A673 (cell line): ENCODE data around the gene STK10. TPM values are rescaled to one million over a fixed set of nuclear protein-coding genes. Genes with fewer than 3 reads are reported as not detected.
A peak's percentile ranks its signal among the peaks of the same experiment; 100 is the strongest.
"Not testable (repeated sequence)": the region's sequence is repeated elsewhere in the genome, so short reads cannot be mapped to it uniquely, and the experiment has no call there.

Source experiments
- BruUV-seq: library from RNA; stranded (reverse); fragments of 400-500 nt; replicated peaks from 2 replicates; lab custom pipeline; 2021; lab: Mats Ljungman, UMichigan
- CTCF ChIA-PET: fragments of 300-600 bp; sonication (Branson Sonifier 250); formaldehyde crosslinking; loops from one replicate; lab custom pipeline; 2022; ENCODE audit warnings: antibody characterized with exemption; lab: Charles Lee
- POLR2A ChIA-PET: fragments of 300-600 bp; sonication (Branson Sonifier 250); formaldehyde crosslinking; loops from one replicate; lab custom pipeline; 2022; ENCODE audit warnings: antibody characterized with exemption; ENCODE audit not compliant: low non-redundant PET; lab: Charles Lee
- DNase-seq: peaks from one replicate; pipeline ENCODE4 v3.0.0-alpha.2; 2015; ENCODE audit warnings: low spot score
- H3K27ac ChIP-seq: fragments of 200-600 bp; sonication (generic); 2 replicates; pipeline ENCODE4 v1.5.1; 2016; ENCODE audit warnings: mixed run types, low read depth, mild to moderate bottlenecking, mixed read lengths, antibody characterized with exemption, low read length; ENCODE audit not compliant: poor library complexity, severe bottlenecking
- H3K27me3 ChIP-seq: fragments of 200-600 bp; sonication (generic); replicated peaks from 2 replicates; pipeline ENCODE4 v1.6.1; 2017; ENCODE audit warnings: mixed run types, low read depth, mild to moderate bottlenecking, mixed read lengths, antibody characterized with exemption, low read length; ENCODE audit not compliant: insufficient read depth, poor library complexity
- H3K36me3 ChIP-seq: fragments of 200-600 bp; sonication (generic); 2 replicates; pipeline ENCODE4 v1.6.1; 2016; ENCODE audit warnings: mixed run types, mild to moderate bottlenecking, mixed read lengths, antibody characterized with exemption, low read length; ENCODE audit not compliant: insufficient read depth, poor library complexity, severe bottlenecking
- H3K4me1 ChIP-seq: fragments of 200-600 bp; sonication (generic); 2 replicates; pipeline ENCODE4 v1.6.1; 2017; ENCODE audit warnings: mixed run types, mild to moderate bottlenecking, mixed read lengths, antibody characterized with exemption, low read length; ENCODE audit not compliant: insufficient read depth, poor library complexity, severe bottlenecking
- H3K4me3 ChIP-seq: fragments of 200-600 bp; sonication (generic); 2 replicates; pipeline ENCODE4 v1.5.1; 2016; ENCODE audit warnings: low read depth, mixed run types, mild to moderate bottlenecking, mixed read lengths, low read length; ENCODE audit not compliant: poor library complexity, severe bottlenecking
- H3K9me3 ChIP-seq: fragments of 200-600 bp; sonication (generic); 2 replicates; pipeline ENCODE4 v1.6.1; 2016; ENCODE audit warnings: mixed run types, low read depth, mild to moderate bottlenecking, mixed read lengths, antibody characterized with exemption, low read length; ENCODE audit not compliant: poor library complexity, severe bottlenecking
- EZH2 ChIP-seq: fragments of 200-600 bp; sonication (generic); IDR thresholded peaks from 2 replicates; pipeline ENCODE4 v1.6.1; 2017; ENCODE audit warnings: borderline replicate concordance, low read depth, mild to moderate bottlenecking, mixed read lengths, antibody characterized with exemption, low read length; ENCODE audit not compliant: poor library complexity, severe bottlenecking
- intact Hi-C: fragments of 100-400 bp; cut with micrococcal nuclease; formaldehyde crosslinking; loops from one replicate; pipeline ENCODE4 v1.10.0; 2022; ENCODE audit not compliant: unreplicated experiment
- total RNA-seq: library from RNA; stranded (reverse); gene quantifications from 2 replicates; pipeline ENCODE4 v1.2.3, GENCODE V29; 2021
- TF ChIP-seq, protein P1 (sequence below): fragments of 300-800, 200-600 bp; sonication (generic); conservative IDR thresholded peaks from 2 replicates; pipeline ENCODE4 v1.5.1; 2017; ENCODE audit warnings: low read depth, mild to moderate bottlenecking, antibody characterized with exemption, low read length, moderate library complexity, mixed read lengths

Gene STK10
- total RNA-seq, 1 experiment from 2014 or later = 3.8 TPM

GRCh38 chr5:172028167-172028566 lies 159.9 kb downstream of the STK10 start:
- no peaks in the 10 kb centered on the region for H3K4me1 ChIP-seq
- intact Hi-C loops = no loop called here
- H3K27ac ChIP-seq = no peak overlapping the region
- no peak overlapping the region for H3K4me3 ChIP-seq
- POLR2A ChIA-PET = no interaction called here
- H3K36me3 ChIP-seq = no peaks in the 10 kb centered on the region
- CTCF ChIA-PET = no interaction called here
- no peaks in the 10 kb centered on the region for H3K27me3 ChIP-seq
- BruUV-seq = no TSS peak
- no peak for DNase-seq
- TF ChIP-seq, protein P1, sequence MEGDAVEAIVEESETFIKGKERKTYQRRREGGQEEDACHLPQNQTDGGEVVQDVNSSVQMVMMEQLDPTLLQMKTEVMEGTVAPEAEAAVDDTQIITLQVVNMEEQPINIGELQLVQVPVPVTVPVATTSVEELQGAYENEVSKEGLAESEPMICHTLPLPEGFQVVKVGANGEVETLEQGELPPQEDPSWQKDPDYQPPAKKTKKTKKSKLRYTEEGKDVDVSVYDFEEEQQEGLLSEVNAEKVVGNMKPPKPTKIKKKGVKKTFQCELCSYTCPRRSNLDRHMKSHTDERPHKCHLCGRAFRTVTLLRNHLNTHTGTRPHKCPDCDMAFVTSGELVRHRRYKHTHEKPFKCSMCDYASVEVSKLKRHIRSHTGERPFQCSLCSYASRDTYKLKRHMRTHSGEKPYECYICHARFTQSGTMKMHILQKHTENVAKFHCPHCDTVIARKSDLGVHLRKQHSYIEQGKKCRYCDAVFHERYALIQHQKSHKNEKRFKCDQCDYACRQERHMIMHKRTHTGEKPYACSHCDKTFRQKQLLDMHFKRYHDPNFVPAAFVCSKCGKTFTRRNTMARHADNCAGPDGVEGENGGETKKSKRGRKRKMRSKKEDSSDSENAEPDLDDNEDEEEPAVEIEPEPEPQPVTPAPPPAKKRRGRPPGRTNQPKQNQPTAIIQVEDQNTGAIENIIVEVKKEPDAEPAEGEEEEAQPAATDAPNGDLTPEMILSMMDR = no peak
- TF ChIP-seq EZH2 = no peak
- H3K9me3 ChIP-seq = no peaks in the 10 kb centered on the region

- POLR2A ChIA-PET, H3K4me3 ChIP-seq, CTCF ChIA-PET, H3K36me3 ChIP-seq, intact Hi-C loops, H3K27me3 ChIP-seq, H3K27ac ChIP-seq, BruUV-seq, H3K9me3 ChIP-seq, H3K4me1 ChIP-seq, DNase-seq: not testable (repeated sequence)
These were observed 167.8 kb downstream of the STK10 start for GRCh38 chr5:172020110-172020786.

- POLR2A ChIA-PET = no interaction called here
- no peaks in the 10 kb centered on the region for H3K36me3 ChIP-seq
- no TSS peak for BruUV-seq
- no peak for TF ChIP-seq EZH2
- H3K4me1 ChIP-seq = no peaks in the 10 kb centered on the region
- no peaks in the 10 kb centered on the region for H3K9me3 ChIP-seq
- no peaks in the 10 kb centered on the region for H3K27me3 ChIP-seq
- H3K27ac ChIP-seq = no peak overlapping the region
- intact Hi-C loops = no loop called here
- H3K4me3 ChIP-seq = no peak overlapping the region
- CTCF ChIA-PET = no interaction called here
- no peak for DNase-seq
These were observed 172.7 kb downstream of the STK10 start for GRCh38 chr5:172015346-172015745.

DNA sequence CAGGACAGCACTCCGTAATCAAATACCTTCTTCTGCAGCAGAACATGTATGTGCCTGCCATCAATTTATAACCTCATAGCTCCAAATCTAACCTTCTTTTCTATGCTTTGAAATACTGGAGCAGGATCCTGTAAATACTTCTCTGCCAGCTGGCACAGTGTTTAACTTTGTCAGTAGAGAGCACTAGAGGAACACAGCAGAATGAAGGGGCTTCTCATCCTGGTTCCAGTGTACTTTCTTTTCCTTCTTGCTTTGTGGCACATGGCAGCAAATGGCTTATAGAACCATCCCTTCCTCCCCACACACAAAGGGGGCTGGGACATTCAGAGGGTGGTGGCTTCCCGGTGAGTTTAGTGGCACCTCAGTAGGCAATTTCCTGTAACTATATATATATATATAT lies 177.7 kb downstream of the STK10 start:
- H3K4me1 ChIP-seq = peaks cover 5% of the 10 kb centered on the region
- no peak overlapping the region for H3K27ac ChIP-seq
- CTCF ChIA-PET = no interaction called here
- intact Hi-C loops = no loop called here
- H3K9me3 ChIP-seq = no peaks in the 10 kb centered on the region
- BruUV-seq = no TSS peak
- no peaks in the 10 kb centered on the region for H3K27me3 ChIP-seq
- no peak overlapping the region for H3K4me3 ChIP-seq
- POLR2A ChIA-PET = no interaction called here
- TF ChIP-seq, protein P1 = 0 out of 2 replicates have a peak, but pooled peaks have one; percentile 20
- TF ChIP-seq EZH2 = no peak
- H3K36me3 ChIP-seq = no peaks in the 10 kb centered on the region
- peak; percentile 25 for DNase-seq
